HL-60 (cell line): ENCODE measurements around the gene TAPT1.

Source experiments
- CTCF ChIP-seq: IDR thresholded peaks from one replicate; pipeline ENCODE4 v1.5.1; 2011; ENCODE audit warnings: low read length, control low read depth, inconsistent platforms; ENCODE audit not compliant: insufficient read depth
- POLR2AphosphoS5 ChIP-seq: IDR thresholded peaks from 2 replicates; pipeline ENCODE4 v1.6.1; 2012; ENCODE audit warnings: low read depth

DNA sequence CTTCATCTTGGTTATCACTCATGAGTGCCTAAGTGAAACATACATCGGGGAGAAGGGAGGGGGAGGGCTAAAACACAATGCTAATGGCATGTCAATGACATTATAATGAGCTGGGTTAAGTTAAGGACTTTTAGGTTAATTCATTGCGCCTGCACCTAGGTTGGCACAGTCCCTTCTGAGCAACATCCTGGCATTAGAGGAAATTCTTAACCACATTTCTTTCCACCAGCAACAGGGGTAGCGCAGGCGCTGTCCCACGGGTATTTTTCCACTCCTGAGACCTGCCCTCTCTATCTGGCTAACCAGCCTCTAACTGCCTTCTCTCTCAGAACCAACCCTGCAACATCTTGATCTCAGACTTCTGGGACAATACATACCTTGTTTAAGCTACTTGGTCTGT is 103.5 kb downstream of the TAPT1 start:
- TF ChIP-seq CTCF = no peak
- 0 out of 2 replicates have a peak, but pooled peaks have one; percentile 21 for TF ChIP-seq POLR2AphosphoS5
